Osteoblast (primary cell): ENCODE data around the gene SLC13A5. TPM values are rescaled to one million over a fixed set of nuclear protein-coding genes. Genes with fewer than 3 reads are reported as not detected.
"Not testable (repeated sequence)": the region's sequence is repeated elsewhere in the genome, so short reads cannot be mapped to it uniquely, and the experiment has no call there.

ENCODE experiments used
- DNase-seq: peaks from one replicate; pipeline ENCODE4 v3.0.0; 2011; ENCODE audit warnings: low spot score, mixed read lengths; ENCODE audit not compliant: insufficient read length; ENCODE audit errors: missing footprints
- H2AFZ ChIP-seq: 2 replicates; pipeline ENCODE4 v1.6.0; 2011; ENCODE audit warnings: mild to moderate bottlenecking, low read length
- H3K27ac ChIP-seq: 2 replicates; pipeline ENCODE4 v1.5.1; 2011; ENCODE audit warnings: mild to moderate bottlenecking, low read depth, low read length, moderate library complexity
- H3K27me3 ChIP-seq: 2 replicates; pipeline ENCODE4 v1.6.0; 2012; ENCODE audit warnings: mild to moderate bottlenecking, control low read depth, inconsistent platforms, low read length, moderate library complexity; ENCODE audit not compliant: insufficient read depth
- H3K36me3 ChIP-seq: 2 replicates; pipeline ENCODE4 v1.5.1; 2011; ENCODE audit warnings: mild to moderate bottlenecking, low read length, control low read depth, moderate library complexity; ENCODE audit not compliant: insufficient read depth
- H3K4me1 ChIP-seq: 2 replicates; pipeline ENCODE4 v1.5.1; 2011; ENCODE audit warnings: mild to moderate bottlenecking, low read length, control low read depth, moderate library complexity; ENCODE audit not compliant: insufficient read depth
- H3K4me2 ChIP-seq: 2 replicates; pipeline ENCODE4 v1.6.0; 2011; ENCODE audit warnings: mild to moderate bottlenecking, low read length; ENCODE audit not compliant: insufficient read depth
- H3K4me3 ChIP-seq: fragments of 200-600 bp; sonication (generic); 3 replicates; pipeline ENCODE4 v1.5.1; 2012; ENCODE audit warnings: mild to moderate bottlenecking, low read length, inconsistent platforms; ENCODE audit not compliant: insufficient read depth
- H3K79me2 ChIP-seq: 2 replicates; pipeline ENCODE4 v1.6.0; 2012; ENCODE audit warnings: mild to moderate bottlenecking, low read length, control low read depth, inconsistent platforms; ENCODE audit not compliant: insufficient read depth
- H3K9me3 ChIP-seq: 2 replicates; pipeline ENCODE4 v1.5.1; 2011; ENCODE audit warnings: low read depth, low read length, control low read depth
- H4K20me1 ChIP-seq: 2 replicates; pipeline ENCODE4 v1.6.0; 2012; ENCODE audit warnings: mild to moderate bottlenecking, low read length, control low read depth; ENCODE audit not compliant: insufficient read depth
- total RNA-seq: library from RNA; depleted of rRNA; stranded (reverse); fragments of >200 nt; gene quantifications from 2 replicates; pipeline ENCODE4 v1.2.3, GENCODE V29; 2012
- TF ChIP-seq, protein P1 (sequence below): IDR thresholded peaks from 2 replicates; pipeline ENCODE4 v1.5.1; 2011; ENCODE audit warnings: mild to moderate bottlenecking, low read depth, low read length, moderate library complexity; ENCODE audit errors: extremely low read depth

SLC13A5 gene
- total RNA-seq, 1 donor = not detected

DNA sequence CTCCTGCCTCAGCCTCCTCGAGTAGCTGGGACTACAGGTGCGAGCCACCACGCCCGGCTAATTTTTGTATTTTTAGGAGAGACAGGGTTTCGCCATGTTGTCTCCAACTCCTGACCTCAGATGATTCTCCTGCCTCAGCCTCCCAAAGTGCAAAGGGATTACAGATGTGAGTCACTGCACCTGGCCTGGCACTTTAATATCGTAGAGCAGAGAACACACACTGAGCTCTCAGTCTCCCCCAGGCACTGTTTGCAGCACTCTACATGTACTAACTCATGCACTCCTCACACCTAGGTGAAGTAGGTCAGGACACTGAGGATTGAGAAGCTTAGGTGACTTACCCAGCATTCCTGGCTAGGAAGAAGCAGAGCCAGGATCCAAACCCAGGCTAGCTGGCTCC lies 46.6 kb downstream of the SLC13A5 start:
- no peak overlapping the region for H3K4me2 ChIP-seq
- no peaks in the 10 kb centered on the region for H4K20me1 ChIP-seq

GRCh38 chr17:6666077-6666521 lies 47.1 kb downstream of the SLC13A5 start:
- Histone ChIP-seq H3K4me1 (no peaks in the 10 kb centered on the region), H3K4me3 (no peak overlapping the region), H3K27me3 (peaks cover 41% of the 10 kb centered on the region), H3K36me3 (no peaks in the 10 kb centered on the region), H2AFZ (no peak overlapping the region), H3K79me2 (no peaks in the 10 kb centered on the region), H3K9me3 (no peaks in the 10 kb centered on the region), H3K4me2 (no peak overlapping the region), H3K27ac (no peak overlapping the region), H4K20me1 (no peaks in the 10 kb centered on the region)
- TF ChIP-seq, protein P1, sequence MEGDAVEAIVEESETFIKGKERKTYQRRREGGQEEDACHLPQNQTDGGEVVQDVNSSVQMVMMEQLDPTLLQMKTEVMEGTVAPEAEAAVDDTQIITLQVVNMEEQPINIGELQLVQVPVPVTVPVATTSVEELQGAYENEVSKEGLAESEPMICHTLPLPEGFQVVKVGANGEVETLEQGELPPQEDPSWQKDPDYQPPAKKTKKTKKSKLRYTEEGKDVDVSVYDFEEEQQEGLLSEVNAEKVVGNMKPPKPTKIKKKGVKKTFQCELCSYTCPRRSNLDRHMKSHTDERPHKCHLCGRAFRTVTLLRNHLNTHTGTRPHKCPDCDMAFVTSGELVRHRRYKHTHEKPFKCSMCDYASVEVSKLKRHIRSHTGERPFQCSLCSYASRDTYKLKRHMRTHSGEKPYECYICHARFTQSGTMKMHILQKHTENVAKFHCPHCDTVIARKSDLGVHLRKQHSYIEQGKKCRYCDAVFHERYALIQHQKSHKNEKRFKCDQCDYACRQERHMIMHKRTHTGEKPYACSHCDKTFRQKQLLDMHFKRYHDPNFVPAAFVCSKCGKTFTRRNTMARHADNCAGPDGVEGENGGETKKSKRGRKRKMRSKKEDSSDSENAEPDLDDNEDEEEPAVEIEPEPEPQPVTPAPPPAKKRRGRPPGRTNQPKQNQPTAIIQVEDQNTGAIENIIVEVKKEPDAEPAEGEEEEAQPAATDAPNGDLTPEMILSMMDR = peak; percentile 95
- DNase-seq = peak; percentile 91

More for the DNA sequence above, 46.6 kb downstream of the SLC13A5 start:
- Histone ChIP-seq H3K79me2 (no peaks in the 10 kb centered on the region), H3K9me3 (no peaks in the 10 kb centered on the region), H3K27ac (no peak overlapping the region), H2AFZ (no peak overlapping the region), H3K4me1 (no peaks in the 10 kb centered on the region), H3K36me3 (no peaks in the 10 kb centered on the region), H3K27me3 (peaks cover 37% of the 10 kb centered on the region), H3K4me3 (no peak overlapping the region)
- no peak for DNase-seq
- TF ChIP-seq, protein P1 = no peak

DNA sequence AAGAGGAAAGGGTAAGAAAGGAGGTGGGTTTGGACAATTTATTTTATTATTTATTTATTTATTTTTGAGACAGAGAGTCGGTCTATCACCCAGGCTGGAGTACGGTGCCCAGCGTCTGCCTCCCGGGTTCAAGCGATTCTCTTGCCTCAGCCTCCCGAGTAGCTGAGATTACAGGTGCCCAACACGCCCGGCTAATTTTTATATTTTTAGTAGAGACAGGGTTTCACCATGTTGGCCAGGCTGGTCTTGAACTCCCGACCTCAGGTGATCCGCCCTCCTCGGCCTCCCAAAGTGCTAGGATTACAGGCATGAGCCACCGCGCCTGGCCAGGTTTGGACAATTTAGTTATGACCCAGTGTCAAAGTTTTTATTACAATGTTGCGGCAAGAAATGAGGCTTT lies 50.0 kb downstream of the SLC13A5 start:
- not testable (repeated sequence) for DNase-seq, H3K27ac ChIP-seq, H3K9me3 ChIP-seq, H3K36me3 ChIP-seq, H3K79me2 ChIP-seq, H3K4me1 ChIP-seq, H3K4me2 ChIP-seq, H3K4me3 ChIP-seq, H4K20me1 ChIP-seq, H2AFZ ChIP-seq
- peaks cover 51% of the 10 kb centered on the region for H3K27me3 ChIP-seq

DNA sequence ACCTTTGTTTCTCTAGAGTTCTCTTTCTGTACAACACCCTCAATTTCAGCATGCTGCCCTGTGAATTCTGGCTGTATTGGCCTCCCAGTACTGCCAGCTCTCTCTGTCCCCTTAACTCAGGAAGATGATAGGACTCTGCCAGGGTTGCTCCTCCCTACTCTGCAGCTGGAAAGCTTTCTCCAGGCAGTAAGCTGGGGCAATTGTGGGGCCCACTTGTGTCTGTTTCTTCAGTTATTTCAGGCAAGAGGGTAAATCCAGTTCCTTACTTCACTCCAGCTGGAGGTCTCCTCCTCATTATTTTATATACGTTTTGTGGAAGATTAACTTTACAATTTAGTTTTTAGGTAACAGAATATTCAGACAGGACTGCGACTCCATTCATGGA lies 51.7 kb downstream of the SLC13A5 start:
- Histone ChIP-seq H3K4me1 (no peaks in the 10 kb centered on the region), H3K79me2 (no peaks in the 10 kb centered on the region), H3K36me3 (no peaks in the 10 kb centered on the region), H3K9me3 (no peaks in the 10 kb centered on the region), H4K20me1 (no peaks in the 10 kb centered on the region), H3K27ac (no peak overlapping the region), H2AFZ (no peak overlapping the region), H3K4me3 (no peak overlapping the region), H3K27me3 (peaks cover 51% of the 10 kb centered on the region), H3K4me2 (no peak overlapping the region)
- TF ChIP-seq, protein P1 = no peak
- no peak for DNase-seq
